Testis (tissue), 2 donors: Measurements from ENCODE around the gene PEX19.

Experiments used
- CTCF ChIP-seq, 3 experiments: fragments of 450-650 bp in 2 of 3; fragments of 200-600 bp in 1 of 3; sonication (generic) in 1 of 3; IDR thresholded peaks; one replicate each; pipeline ENCODE4 v1.5.1; 2016 to 2019; ENCODE audit warnings: antibody characterized with exemption in 3 of 3, mild to moderate bottlenecking in 2 of 3, moderate library complexity in 1 of 3
- POLR2A ChIP-seq: fragments of 450-650 bp; IDR thresholded peaks from one replicate; pipeline ENCODE4 v1.6.1; 2017; ENCODE audit warnings: antibody characterized with exemption, mild to moderate bottlenecking, moderate library complexity

GRCh38 chr1:160228431-160228830 is 56.5 kb downstream of the PEX19 start:
- TF ChIP-seq CTCF (IDR thresholded peaks at IDR 0.05) (no peak), POLR2A (no peak)
